Measurements from ENCODE around the gene ERF.
A peak's percentile ranks its signal among the peaks of the same experiment; 100 is the strongest.

DNA sequence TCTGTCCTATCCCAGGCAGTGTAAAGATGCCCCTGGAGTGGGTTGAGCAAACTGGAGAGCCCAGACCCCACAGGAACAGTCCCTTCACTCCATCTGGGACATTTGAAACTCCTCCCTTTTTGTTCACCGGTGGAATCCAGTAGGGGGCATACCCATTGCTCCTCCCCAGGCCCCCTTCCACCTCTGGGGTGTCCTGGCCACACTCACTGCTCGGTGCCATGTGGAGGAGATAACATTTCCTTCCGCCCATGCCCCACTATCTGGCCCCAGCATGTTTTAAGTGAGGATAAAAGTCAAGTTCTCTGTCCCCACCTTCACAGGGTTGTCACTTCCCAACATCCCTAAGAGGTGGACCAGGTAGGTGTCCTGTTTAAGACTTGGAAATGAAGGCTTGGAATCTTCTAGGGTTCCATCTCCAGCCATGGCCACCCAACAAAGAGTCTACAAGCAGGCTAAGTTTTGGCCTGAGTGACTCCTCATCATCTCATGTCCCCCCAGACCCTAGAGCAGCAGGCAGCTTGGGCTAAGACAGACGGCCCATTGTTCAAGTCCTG is 25.6 kb downstream of the ERF start:
- TF ChIP-seq POLR2A (IDR thresholded peaks at IDR 0.05; ENCODE audit: low read depth, low read length): peak; percentile 40; the same call in 1 of the 2 replicates
- no peak for TF ChIP-seq TAF1 (IDR thresholded peaks at IDR 0.05; ENCODE audit: low read depth, low read length)
